Stimulated activated CD4-positive, alpha-beta T cell treated with anti-CD3 and anti-CD28 coated beads, Interleukin-15, amount 100 ng/mL, for 24 hours (primary cell): ENCODE measurements around the gene TRIM50.
"Not testable (repeated sequence)": the region's sequence is repeated elsewhere in the genome, so short reads cannot be mapped to it uniquely, and the experiment has no call there.

ENCODE experiments used
- DNase-seq: peaks from one replicate; pipeline ENCODE4 v3.0.0-alpha.2; 2020

Gene TRIM50

GRCh38 chr7:73312831-73313520, 14.9 kb downstream of the TRIM50 start:
- no peak for DNase-seq

GRCh38 chr7:73311421-73311820, 16.5 kb downstream of the TRIM50 start:
- DNase-seq: not testable (repeated sequence)

- peak; percentile 96 for DNase-seq
Measured at GRCh38 chr7:73308665-73309214, 19.1 kb downstream of the TRIM50 start, which contains the start of gene NSUN5. Gene NSUN5 (minus strand): TSS chr7:73308826. CDS start chr7:73308790, 36 bp downstream.

DNA sequence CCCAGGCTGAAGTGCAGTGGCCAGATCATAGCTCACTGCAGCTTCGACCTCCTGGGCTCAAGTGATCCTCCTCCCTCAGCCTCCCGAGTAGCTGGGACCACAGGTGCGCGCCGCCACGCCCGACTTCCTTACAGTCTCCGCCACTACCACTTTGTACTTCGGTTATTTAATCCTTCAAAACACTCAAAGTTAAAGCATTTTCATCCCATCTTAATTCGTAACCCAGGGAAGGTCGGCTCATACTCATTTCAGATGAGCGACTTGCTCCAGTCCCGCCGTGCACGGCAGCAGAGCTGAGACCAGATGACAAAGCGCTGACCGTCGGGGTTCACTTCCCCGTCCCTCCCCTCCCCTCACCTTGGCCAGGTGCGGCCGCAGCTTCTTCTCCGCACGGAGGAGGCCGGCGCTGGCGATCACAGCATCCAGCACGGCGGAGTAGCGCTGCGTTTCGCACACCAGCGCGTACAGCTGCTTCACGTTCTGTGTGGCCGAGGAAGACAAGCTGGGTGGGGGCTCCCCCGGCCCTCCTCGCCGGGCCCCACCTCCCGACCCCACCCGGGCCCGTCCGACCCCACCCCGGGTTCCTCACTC, 19.7 kb downstream of the TRIM50 start:
- DNase-seq: no peak

- no peak for DNase-seq
Measured at GRCh38 chr7:73307436-73307835, 20.4 kb downstream of the TRIM50 start.

- DNase-seq: not testable (repeated sequence)
Measured at GRCh38 chr7:73304612-73305387, 23.1 kb downstream of the TRIM50 start.

- no peak for DNase-seq
Measured at GRCh38 chr7:73304071-73304470, 23.8 kb downstream of the TRIM50 start.

DNA sequence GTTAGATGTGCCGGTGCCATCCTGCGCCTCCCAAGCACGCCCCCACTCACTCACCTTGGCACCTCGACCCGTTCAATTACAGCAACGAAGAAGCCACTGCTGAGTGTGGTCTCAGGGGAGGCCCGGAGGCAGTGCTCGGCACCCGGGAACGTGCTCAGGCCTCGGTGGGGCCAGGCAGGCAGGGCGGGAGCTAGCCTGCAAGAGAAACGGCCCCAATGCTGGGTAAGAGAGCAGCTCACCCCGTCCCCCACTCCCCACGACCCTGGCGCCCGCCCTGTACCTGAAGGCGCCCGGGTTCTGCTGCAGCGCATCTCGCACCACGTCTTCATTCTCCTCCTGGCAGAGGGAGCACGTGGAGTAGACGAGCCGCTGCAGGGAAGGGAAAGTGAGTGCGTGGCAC, 24.3 kb downstream of the TRIM50 start:
- DNase-seq: no peak

DNA sequence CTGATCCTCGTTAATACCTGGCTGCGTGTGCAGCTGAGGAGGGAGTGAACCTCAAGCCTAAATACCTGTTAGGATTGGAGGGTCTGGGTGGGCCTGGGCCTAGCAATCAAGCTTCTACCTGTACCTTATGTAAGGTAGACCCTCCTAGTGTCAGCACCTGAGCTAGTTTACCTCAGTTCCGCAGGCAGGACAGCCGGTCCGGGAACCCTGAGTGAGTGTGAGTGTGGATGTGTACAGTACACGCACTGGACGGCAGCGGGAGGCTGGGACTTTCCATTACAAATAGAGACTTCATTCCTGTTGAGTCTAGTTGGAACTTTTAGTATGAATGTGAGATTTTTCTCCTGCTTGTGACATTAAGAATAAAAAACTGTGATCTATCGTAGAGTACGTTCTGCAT, 25.0 kb downstream of the TRIM50 start:
- not testable (repeated sequence) for DNase-seq

GRCh38 chr7:73301108-73301507, 26.8 kb downstream of the TRIM50 start:
- DNase-seq: not testable (repeated sequence)

DNA sequence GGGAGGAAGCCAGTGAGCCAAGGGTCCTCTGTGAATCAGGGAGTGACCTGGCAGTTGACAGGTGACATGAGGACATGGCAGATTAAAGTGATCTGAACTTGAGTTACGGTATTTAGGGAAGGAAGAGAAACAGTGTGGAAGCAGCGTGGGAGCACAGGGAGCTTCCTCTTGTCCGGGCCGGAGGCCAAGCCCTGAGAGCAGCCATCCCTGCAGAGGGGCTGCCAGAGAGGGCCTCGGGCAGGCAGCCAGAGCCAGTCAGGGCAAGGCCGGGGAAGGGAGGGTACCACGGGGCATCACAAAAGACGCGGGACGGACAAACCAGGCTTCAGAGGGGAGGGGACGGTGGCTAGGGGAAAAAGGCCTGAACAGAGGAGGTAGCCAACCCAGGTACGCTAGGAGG, 28.1 kb downstream of the TRIM50 start:
- not testable (repeated sequence) for DNase-seq

GRCh38 chr7:73297706-73298105, 30.2 kb downstream of the TRIM50 start:
- not testable (repeated sequence) for DNase-seq

DNA sequence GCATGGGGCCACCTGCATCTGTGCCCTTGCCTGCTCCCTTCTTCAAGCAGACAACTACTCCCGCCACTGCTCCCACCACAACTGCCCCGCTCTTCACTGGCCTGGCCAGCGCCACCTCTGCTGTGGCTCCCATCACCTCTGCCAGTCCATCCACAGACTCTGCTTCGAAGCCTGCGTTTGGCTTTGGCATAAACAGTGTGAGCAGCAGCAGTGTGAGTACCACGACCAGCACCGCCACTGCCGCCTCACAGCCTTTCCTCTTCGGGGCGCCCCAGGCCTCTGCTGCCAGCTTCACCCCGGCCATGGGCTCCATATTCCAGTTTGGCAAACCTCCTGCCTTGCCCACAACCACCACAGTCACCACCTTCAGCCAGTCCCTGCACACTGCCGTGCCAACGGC, 30.6 kb downstream of the TRIM50 start:
- DNase-seq: not testable (repeated sequence)

DNA sequence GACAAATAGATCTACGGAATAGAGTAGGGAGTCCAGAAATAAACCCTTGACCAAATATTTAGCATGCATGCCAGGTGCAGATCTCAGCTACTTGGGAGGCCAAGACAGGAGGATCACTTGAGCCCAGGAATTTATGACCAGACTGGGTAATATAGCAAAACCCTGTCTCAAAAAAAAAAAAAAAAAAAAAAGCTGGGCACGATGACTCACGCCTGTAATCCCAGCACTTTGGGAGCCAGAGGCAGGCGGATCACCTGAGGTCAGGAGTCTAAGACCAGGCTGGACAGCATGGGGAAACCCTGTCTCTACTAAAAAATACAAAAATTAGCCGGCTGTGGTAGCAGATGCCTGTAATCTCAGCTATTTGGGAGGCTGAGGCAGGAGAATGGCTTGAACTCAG, 50.7 kb downstream of the TRIM50 start:
- not testable (repeated sequence) for DNase-seq

GRCh38 chr7:73267813-73268212, 60.1 kb downstream of the TRIM50 start:
- DNase-seq: not testable (repeated sequence)

- DNase-seq: not testable (repeated sequence)
Measured at GRCh38 chr7:73266719-73267368, 61.0 kb downstream of the TRIM50 start.
